ENCODE measurements around the gene KDM4C.

- no peak for TF ChIP-seq USF1 (IDR thresholded peaks at IDR 0.05)
- TF ChIP-seq REST (IDR thresholded peaks at IDR 0.05; ENCODE audit: low read depth) = no peak
- no peak for TF ChIP-seq RAD21 (IDR thresholded peaks at IDR 0.05; ENCODE audit: low read depth)
- no peak for TF ChIP-seq TAF1 (IDR thresholded peaks at IDR 0.05; ENCODE audit: low read depth)
- TF ChIP-seq ZBTB7A (IDR thresholded peaks at IDR 0.05; ENCODE audit: low read depth) = no peak
- TF ChIP-seq EP300 (IDR thresholded peaks at IDR 0.05; ENCODE audit: borderline replicate concordance) = no peak
- TF ChIP-seq TCF12 (IDR thresholded peaks at IDR 0.05; ENCODE audit: low read depth) = no peak
- no peak for TF ChIP-seq EGR1 (IDR thresholded peaks at IDR 0.05)
- TF ChIP-seq, protein P1, sequence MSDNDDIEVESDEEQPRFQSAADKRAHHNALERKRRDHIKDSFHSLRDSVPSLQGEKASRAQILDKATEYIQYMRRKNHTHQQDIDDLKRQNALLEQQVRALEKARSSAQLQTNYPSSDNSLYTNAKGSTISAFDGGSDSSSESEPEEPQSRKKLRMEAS (IDR thresholded peaks at IDR 0.05) = no peak
- TF ChIP-seq CEBPB (IDR thresholded peaks at IDR 0.05) = no peak
- no peak for TF ChIP-seq NFIC (IDR thresholded peaks at IDR 0.05)
- TF ChIP-seq YY1 (IDR thresholded peaks at IDR 0.05; ENCODE audit: low read depth) = no peak
- no peak for TF ChIP-seq CREB1 (IDR thresholded peaks at IDR 0.05; ENCODE audit: low read depth)
- TF ChIP-seq FOXM1 (IDR thresholded peaks at IDR 0.05; ENCODE audit: borderline replicate concordance, low read depth) = no peak
Measured at GRCh38 chr9:6757132-6757455, 679 bp upstream of the KDM4C start.
